Fibroblast of lung (primary cell): ENCODE data around the gene MAST1.

Experiments used
- EZH2 ChIP-seq: IDR thresholded peaks from 2 replicates; pipeline ENCODE4 v1.5.1; 2012; ENCODE audit warnings: low read length, control low read depth, mild to moderate bottlenecking; ENCODE audit errors: missing control alignments
- TF ChIP-seq, protein P1 (sequence below), 2 donors: IDR thresholded peaks in 1 of 2; conservative IDR thresholded peaks in 1 of 2; 1 replicate in 1 of 2; 2 replicates in 1 of 2; pipeline ENCODE4 v1.5.1; 2011 to 2012; ENCODE audit warnings: low read length in 2 of 2, control low read depth in 1 of 2, inconsistent platforms in 1 of 2, low read depth in 1 of 2, mild to moderate bottlenecking in 1 of 2

DNA sequence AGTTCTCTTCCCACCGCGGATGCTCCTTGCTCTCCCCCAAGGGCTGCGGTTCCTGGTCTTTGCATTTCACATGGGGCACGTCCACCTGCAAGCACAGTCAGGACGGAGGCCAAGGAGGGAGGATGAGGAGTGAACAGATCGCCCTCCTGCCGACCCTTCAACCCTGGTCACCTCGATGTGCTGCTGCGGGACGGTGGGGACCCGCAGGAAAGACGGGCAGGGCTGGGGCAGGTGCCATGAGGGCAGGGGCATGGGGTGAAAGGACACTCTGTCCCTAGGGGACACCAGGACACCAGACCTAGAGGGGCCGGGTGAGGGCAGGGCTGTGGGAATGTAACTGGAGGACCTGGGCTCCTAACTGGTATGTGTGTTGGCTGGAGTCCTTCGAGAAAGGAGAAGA, 79.9 kb downstream of the MAST1 start:
- TF ChIP-seq, protein P1, sequence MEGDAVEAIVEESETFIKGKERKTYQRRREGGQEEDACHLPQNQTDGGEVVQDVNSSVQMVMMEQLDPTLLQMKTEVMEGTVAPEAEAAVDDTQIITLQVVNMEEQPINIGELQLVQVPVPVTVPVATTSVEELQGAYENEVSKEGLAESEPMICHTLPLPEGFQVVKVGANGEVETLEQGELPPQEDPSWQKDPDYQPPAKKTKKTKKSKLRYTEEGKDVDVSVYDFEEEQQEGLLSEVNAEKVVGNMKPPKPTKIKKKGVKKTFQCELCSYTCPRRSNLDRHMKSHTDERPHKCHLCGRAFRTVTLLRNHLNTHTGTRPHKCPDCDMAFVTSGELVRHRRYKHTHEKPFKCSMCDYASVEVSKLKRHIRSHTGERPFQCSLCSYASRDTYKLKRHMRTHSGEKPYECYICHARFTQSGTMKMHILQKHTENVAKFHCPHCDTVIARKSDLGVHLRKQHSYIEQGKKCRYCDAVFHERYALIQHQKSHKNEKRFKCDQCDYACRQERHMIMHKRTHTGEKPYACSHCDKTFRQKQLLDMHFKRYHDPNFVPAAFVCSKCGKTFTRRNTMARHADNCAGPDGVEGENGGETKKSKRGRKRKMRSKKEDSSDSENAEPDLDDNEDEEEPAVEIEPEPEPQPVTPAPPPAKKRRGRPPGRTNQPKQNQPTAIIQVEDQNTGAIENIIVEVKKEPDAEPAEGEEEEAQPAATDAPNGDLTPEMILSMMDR (conservative IDR thresholded peaks at IDR 0.05 in 1 of 2, IDR thresholded peaks at IDR 0.05 in 1 of 2; ENCODE audit: low read depth in 1 of 2, low read length in 2 of 2): no peak
- no peak for TF ChIP-seq EZH2
